ENCODE data around the gene PRKCA. TPM values are rescaled to one million over a fixed set of nuclear protein-coding genes. Genes with fewer than 3 reads are reported as not detected.

PRKCA gene
- total and polyA plus RNA-seq, 9 of the 15 experiments (the other 6 are each of a cell fraction or from before 2014, with no cell fraction given), result 3.2 to 33.0 (median 17.8) TPM

- in situ Hi-C loops (cut with MboI) (no loop called here), intact Hi-C loops (cut with micrococcal nuclease) (no loop called here)
- no peaks in the 10 kb centered on the region for H4K20me1 ChIP-seq (replicated peaks; ENCODE audit: control insufficient read depth, insufficient read depth, low read length)
- no peak overlapping the region for H3K4me2 ChIP-seq (ENCODE audit: insufficient read depth, low read length)
- ATAC-seq (no peak), DNase-seq (ENCODE audit: extremely low read depth in 1 of 4, low spot score in 3 of 4) (no peak), FAIRE-seq (no peak)
- CTCF ChIA-PET (ENCODE audit: low intra/inter-chr PET ratio), result no interaction called here
- no peaks in the 10 kb centered on the region for H3K36me3 ChIP-seq (ENCODE audit: control insufficient read depth, insufficient read depth, low read length)
- no peak overlapping the region for H3K27ac ChIP-seq (ENCODE audit: extremely low read depth, low read depth, low read length)
- no peak for TF ChIP-seq ZNF785 (CRISPR knock-in tag; IDR thresholded peaks at IDR 0.05)
- no peak for TF ChIP-seq SMARCE1 (IDR thresholded peaks at IDR 0.05)
- no peak for TF ChIP-seq SIN3A (IDR thresholded peaks at IDR 0.05; ENCODE audit: borderline replicate concordance in 2 of 2, control insufficient read depth in 1 of 2, low read depth in 2 of 2, low read length in 2 of 2)
- TF ChIP-seq ZNF717 (CRISPR knock-in tag; IDR thresholded peaks at IDR 0.05), result no peak
- TF ChIP-seq SMAD3 (CRISPR knock-in tag; conservative IDR thresholded peaks at IDR 0.05), result no peak
- TF ChIP-seq PHF21A (IDR thresholded peaks at IDR 0.05; ENCODE audit: borderline replicate concordance, low read depth), result no peak
- TF ChIP-seq SP1 (CRISPR knock-in tag; IDR thresholded peaks at IDR 0.05), result no peak
- no peak for TF ChIP-seq HMG20B (CRISPR knock-in tag; IDR thresholded peaks at IDR 0.05)
- TF ChIP-seq ZMIZ1 (IDR thresholded peaks at IDR 0.05; ENCODE audit: low read depth in 2 of 2, low read length in 2 of 2), result no peak
- no peak for TF ChIP-seq ZNF347 (CRISPR knock-in tag; IDR thresholded peaks at IDR 0.05; ENCODE audit: low read depth)
- TF ChIP-seq RBFOX2 (IDR thresholded peaks at IDR 0.05; ENCODE audit: low read depth, low read length), result no peak
- TF ChIP-seq E2F5 (CRISPR knock-in tag; IDR thresholded peaks at IDR 0.05), result no peak
- TF ChIP-seq PCBP1 (IDR thresholded peaks at IDR 0.05; ENCODE audit: low read depth, low read length, poor library complexity, severe bottlenecking), result no peak
- no peak for TF ChIP-seq KDM2B (CRISPR knock-in tag; IDR thresholded peaks at IDR 0.05)
- TF ChIP-seq RHOXF2B (CRISPR knock-in tag; conservative IDR thresholded peaks at IDR 0.05), result no peak
- no peak for TF ChIP-seq ZBTB1 (CRISPR knock-in tag; IDR thresholded peaks at IDR 0.05; ENCODE audit: borderline replicate concordance, low read depth)
- TF ChIP-seq CGGBP1 (CRISPR knock-in tag; IDR thresholded peaks at IDR 0.05), result no peak
- no peaks in the 10 kb centered on the region for H3K79me2 ChIP-seq (ENCODE audit: control insufficient read depth, insufficient read depth, low read length)
- H3K9me3 ChIP-seq (replicated peaks; ENCODE audit: control insufficient read depth, insufficient read depth, low read depth, low read length), result no peaks in the 10 kb centered on the region
- WGBS (ENCODE audit: insufficient coverage, low coverage, missing lambda C conversion rate), result 3% methylated on average over 9 of the region's 14 CpGs
- H3K4me1 ChIP-seq (replicated peaks in 1 of 2; ENCODE audit: control insufficient read depth in 2 of 2, insufficient read depth in 2 of 2, low read length in 2 of 2), result no peaks in the 10 kb centered on the region
- H3K27me3 ChIP-seq (ENCODE audit: control insufficient read depth in 2 of 2, insufficient read depth in 2 of 2, low read length in 2 of 2), result peaks cover 0 to 3% of the 10 kb centered on the region in 2 experiments; a peak in 3 of 5 replicates
- H3K9ac ChIP-seq (ENCODE audit: insufficient read depth in 1 of 2, low read depth in 2 of 2, low read length in 2 of 2), result no peak overlapping the region
- H3K4me3 ChIP-seq, result no peak overlapping the region
- no TSS peak for BruUV-seq (replicated peaks)
- POLR2A ChIA-PET, result no interaction called here
- no peaks in the 10 kb centered on the region for H3K9me1 ChIP-seq (ENCODE audit: control insufficient read depth, insufficient read depth, low read length)
- H2AFZ ChIP-seq (ENCODE audit: low read depth, low read length), result no peak overlapping the region
Observed at GRCh38 chr17:66849032-66849655, 546.7 kb downstream of the PRKCA start.

All from K562 (cell line).